ENCODE measurements around the gene UCKL1.
"Not testable (repeated sequence)": the region's sequence is repeated elsewhere in the genome, so short reads cannot be mapped to it uniquely, and the experiment has no call there.

UCKL1 gene

DNA sequence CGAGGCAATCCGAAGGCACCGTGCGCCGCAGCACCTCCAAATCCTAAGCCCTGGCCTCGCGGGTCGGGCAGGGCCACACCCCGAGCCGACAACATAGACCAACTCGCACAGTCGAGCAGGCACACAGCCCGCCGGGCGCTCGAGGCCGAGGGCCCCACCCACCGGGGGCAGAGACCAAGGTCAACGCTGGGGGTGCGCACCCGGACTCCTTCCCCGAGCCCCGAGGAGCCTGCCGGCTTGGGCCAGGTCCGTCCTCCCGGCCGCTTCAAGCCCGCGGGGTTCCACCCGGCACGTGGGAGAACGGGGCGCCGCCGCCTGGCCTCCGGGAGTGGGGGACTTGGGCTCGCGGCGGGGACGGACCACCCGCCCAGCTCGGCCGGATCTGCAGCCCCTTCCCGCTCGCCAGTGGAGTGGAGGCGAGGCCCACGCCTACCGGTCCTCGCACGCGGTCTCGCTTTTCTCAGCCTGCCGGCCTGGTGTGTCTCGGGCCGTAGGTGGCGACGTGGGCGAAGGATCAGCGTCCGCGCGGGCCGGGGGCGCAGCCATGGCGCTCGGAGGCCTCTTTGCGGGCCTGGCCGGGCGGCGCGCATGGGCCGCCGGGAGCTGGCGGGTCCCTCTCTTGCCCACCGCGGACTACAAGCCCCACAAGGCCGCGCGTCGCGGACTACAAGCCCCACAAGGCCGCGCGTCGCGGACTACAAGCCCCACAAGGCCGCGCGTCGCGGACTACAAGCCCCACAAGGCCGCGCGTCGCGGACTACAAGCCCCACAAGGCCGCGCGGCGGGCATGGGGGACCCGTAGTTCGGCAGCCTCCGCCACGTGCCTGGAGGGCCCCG, at the start of gene UCKL1:
Gene UCKL1, minus strand, starts transcription at position 590 of the 837 bp plus-strand sequence. Its CDS starts 44 bp downstream, at position 546.
- DNase-seq = peak; percentile 73 to 75

DNA sequence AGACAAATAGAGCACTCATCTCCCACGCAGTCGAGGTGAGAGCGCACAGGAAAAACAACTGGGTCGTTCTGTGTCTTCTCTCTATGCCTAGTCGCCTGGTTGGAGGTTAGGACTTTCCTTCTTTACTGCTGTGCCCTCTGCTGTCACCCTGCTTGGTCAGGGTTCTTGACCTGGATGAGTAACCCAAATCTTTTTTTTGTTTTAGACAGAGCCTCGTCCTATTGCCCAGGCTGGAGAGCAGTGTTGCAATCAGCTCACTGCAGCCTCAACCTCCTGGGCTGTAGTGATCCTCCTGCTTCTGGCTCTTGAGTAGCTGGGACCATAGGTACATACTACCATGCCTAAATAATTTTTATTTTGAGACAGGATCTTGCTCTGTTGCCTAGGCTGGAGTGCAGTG, 49.2 kb upstream of the UCKL1 start:
- DNase-seq = no peak

DNA sequence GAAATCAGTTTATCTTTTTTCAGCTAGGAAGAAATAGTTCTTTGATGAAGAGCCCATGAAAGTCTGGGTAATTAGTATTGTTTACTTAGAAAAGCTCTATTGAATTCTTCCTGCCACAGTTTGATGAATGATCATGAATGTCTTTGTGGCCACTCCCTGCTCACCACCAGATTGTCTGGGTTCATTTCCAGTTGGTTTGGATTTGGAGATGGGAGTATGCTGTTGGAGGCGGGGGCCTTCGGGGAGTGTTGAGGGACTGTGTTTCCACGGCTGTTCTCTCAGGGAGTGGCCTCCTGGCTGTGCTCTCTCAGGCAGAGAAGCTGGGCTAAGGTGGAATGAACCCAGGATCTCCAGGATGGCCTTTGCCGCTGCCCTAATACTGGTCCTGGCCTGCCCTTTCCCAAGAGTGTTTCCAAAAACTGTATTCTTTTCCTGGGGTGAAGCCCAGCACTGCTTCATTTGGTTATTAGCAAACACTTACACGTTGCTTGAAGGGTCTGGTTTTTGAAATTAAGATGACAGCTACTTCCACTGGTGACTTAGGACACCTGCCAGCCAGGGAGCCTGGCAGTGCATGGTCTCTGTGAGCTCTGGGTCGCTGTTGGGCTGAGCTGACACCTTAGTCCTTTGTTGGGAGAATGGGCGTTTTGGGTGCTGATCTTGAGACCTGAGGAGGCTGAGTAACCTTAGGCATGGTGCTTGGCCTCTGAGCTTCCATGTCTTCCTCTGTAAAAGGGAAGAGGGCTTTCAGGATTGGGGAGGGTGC, 47.9 kb upstream of the UCKL1 start:
- no peak for DNase-seq

DNA sequence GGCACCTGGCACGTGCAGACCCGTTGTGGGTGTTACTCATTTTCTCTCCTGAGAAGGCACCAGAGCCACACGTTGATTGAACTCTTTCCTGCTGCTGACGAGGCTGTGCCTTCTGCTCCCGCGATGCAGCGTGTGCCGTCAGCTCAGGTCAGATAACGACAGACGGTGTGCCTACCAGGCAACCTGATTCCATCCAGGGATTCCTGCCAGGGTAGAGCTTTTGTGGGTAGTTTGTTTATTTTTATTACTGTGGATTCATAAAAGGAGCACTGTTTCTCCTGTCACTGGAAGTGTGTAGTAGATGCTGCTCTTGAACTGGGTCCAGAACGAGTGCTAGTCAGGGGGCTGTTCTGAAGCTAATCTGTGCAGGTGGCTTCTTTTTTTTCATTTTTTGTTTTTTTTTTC, 45.4 kb upstream of the UCKL1 start:
- DNase-seq = no peak

DNA sequence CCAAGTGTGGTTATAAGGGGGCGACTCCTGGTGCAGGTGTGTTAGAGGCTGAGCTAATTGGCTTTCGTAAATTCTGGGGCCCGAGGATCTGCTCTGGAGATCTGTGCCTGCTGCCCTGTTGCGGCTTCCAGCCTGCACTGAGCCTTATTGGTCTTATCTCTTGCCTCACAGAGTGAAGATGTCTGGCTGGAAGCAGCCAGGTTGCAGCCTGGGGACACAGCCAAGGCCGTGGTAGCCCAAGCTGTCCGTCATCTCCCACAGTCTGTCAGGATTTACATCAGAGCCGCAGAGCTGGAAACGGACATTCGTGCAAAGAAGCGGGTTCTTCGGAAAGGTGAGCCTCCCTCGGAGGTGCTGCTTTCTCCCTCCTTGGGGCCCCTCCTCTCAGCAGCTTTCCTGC, 44.7 kb upstream of the UCKL1 start:
- DNase-seq = no peak

DNA sequence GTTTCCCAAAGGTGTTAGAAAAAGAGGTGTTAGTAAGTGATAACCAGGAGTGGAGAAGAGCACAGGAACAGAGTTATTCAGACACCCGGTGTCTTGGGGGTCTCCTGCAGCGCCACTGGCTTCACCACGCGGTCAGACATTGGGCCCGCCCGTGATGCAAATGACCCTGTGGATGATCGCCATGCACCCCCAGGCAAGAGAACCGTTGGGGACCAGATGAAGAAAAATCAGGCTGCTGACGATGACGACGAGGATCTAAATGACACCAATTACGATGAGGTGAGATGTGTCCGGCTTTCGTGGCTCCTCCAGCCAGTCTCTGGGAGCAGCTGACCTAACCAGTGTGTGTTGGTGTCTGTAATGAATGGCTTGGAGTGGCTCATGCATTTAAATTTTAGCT, 26.7 kb upstream of the UCKL1 start:
- no peak for DNase-seq

DNA sequence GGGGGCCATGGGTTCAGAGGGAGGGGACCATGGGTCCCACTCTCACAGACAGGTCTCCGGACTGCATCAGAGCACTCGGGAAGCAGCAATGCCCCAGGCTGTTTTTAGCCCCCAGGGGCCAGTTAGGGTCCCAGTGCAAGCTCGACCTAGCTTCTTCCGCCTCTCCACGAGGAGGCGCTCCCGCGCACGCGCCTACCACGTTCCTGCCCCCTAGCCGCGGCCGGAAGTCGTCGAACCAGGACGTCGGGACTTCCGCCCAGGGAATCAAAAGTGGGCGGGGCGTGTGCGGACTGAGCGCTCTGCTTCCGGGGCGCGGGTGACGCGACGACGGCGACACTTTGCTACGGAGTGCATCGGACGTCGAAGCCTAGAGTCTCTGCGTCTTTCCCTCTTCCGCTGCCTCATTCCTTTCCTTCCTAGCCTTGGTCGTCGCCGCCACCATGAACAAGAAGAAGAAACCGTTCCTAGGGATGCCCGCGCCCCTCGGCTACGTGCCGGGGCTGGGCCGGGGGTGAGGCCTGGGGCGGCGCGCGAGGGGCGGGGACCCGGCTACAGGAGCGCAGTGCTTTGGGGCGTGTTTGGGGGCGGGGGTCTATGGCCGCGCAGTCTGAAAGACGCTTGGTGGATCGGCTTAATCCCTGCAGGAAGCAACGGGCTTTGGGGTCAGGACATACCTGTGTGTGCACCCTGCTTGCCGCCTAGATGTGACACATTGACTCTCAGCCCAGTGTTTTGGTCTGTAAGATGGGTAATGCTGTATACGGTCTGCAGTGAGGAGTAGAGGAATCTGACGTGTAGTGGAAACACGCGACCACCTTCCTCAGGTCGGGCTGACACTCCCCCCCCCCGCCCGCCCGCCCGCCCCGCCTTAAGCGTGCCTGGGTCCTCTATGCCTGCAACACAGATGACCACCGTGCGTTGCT, 24.9 kb upstream of the UCKL1 start, which contains the start of gene PRPF6:
Gene PRPF6, plus strand, starts transcription at position 327 of the 923 bp plus-strand sequence. Its CDS starts 114 bp downstream, at position 441.
- peak; percentile 97 to 98 for DNase-seq

DNA sequence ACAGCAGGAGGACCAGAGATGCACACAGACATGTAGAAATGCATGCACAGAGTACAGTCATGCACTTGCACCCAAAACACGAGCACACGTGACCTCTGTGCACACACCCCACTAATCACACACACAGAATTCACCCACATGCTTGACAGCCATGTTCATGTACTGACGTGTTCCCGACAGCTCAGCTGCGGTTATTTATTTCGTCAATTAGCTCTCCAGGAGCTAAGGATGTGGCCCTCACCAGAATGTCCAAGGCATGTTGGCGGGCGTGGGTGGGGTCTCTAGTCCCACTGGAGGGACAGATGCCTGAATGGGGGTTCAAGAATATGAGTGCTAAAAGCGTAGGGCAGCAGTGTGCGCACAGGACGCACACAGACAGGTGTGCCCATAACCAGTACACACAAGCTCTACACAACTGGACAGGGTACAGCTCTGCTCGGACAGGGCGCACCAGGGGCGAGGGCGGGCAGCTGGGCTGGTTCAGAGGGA, 24.1 kb upstream of the UCKL1 start:
- no peak for DNase-seq

DNA sequence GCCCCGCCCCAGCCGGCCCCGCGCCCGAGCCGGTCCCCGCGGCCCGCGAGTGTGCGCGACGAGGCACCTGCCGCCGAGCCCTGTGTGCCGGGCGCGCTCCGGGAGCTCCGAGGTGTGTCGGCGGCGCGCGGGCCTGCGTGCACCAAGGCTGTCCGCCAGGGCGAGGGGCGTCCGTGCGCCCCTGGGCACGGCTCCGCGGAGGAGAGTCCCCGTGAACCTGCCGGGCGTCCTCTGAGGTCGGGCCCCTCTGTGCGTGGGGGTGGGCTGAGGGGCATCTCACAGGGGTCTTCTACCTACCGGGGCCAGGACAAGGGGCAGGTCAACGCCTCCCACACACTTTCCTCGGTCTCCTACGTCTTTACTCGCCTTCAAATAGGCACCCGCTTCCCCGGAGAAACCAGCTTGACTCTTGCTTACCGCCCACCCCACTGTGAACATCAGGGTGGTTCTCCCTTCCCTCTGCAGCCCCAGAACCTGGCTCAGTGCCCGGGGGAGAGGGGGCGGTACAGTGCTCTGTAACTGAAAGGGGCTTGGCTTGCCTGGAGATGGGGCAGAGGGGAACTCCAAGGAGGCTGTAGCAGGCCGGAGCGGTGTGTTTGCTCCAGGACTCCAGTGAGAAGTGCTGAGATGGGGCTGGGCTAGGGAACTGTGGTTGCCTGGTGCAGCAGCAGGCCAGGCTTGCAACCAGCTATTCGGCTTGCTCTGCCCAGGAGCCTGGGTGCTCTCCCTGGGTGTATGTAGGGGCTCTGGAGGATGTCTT, 23.5 kb upstream of the UCKL1 start, which contains the start of gene SAMD10:
Gene SAMD10, minus strand, starts transcription at position 86 of the 760 bp plus-strand sequence. CDS start 175 bp downstream, outside the sequence.
- peak; percentile 87 to 92 for DNase-seq

DNA sequence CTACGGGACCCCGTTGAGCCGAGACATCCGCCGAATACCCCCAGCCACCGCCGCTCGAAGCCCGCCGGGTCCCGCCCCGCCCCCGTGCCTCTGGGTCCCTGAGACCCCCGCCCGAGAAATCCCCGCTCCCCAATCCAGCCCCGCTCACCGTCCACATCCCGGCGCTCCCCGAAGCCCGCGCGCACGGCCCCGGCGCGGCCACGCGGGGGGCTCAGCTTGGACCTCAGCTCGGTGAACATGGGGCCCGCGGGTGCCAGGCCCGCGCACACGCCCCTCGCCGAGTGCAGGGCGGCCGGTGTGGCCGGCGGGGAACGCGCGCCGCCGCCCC, 23.0 kb upstream of the UCKL1 start:
- no peak for DNase-seq

DNA sequence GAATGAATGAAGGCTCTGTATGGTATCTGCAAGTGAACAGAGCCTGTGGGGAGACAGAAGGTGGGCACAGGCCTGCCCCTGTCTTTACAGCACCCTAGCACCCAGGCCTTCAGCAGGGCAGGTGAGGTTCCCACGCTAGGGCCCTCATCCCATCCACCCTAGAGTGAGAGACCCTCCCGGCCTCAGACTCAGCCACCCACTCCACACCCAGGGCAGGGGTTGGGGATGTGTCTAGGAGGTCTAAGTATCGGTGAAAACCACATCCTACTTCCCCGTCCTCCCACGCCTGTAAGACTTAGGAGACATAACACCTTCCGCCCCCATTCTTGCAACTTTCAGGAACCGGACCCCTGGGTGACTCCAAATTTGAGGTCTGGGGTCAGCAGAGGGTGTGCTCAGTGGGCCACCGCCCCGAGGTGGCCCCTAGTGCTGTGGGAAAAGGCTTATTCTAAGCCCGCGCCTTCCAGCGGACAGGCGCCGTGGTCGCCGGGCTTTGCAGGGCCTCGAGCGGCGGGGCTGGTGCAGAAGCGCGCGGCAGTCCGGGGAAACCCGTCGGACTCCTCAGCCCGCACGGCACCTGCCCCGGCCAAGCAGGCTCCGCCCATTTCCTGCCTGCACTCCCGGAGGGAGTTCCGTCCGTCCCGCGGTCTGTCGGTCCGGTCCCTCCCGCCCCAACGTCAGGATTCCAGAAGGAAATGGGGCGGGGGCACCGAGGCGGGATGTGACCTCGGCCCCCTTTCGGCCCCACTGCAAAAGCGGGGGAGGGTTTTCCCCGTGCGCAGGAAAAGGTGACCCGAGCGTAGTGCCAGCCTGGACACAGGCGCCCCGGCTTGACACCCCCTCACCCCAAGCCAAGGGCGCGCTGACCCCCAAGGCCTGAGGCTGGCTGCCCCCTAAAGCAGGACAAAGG, 22.4 kb upstream of the UCKL1 start:
- peak; percentile 37 to 44 for DNase-seq

DNA sequence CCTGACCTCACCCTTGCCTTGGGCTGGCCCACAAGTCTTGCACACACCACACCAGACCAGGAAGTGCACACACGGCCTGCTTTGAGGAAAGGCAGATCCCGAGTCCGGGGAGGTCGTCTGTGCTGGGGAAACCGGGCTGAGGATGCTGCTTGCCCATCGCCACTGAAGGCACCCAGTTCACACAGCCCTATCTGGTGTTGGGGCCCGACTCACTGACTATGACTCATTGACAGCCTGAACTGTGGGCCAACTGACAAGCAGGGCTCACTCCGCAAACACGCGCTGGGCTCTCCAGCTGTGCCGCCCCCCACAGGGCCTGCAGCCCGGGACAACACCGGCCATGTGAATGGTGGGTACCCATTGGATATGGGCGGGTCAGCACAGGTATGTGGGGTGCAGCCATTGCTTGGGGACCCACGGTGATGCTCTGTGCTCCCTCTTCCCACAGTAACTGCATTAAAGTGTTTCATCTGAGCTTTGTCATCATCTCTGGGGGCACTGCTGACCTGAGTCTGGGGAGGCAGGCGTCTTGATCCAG, 21.6 kb upstream of the UCKL1 start:
- peak; percentile 71 to 73 for DNase-seq

DNA sequence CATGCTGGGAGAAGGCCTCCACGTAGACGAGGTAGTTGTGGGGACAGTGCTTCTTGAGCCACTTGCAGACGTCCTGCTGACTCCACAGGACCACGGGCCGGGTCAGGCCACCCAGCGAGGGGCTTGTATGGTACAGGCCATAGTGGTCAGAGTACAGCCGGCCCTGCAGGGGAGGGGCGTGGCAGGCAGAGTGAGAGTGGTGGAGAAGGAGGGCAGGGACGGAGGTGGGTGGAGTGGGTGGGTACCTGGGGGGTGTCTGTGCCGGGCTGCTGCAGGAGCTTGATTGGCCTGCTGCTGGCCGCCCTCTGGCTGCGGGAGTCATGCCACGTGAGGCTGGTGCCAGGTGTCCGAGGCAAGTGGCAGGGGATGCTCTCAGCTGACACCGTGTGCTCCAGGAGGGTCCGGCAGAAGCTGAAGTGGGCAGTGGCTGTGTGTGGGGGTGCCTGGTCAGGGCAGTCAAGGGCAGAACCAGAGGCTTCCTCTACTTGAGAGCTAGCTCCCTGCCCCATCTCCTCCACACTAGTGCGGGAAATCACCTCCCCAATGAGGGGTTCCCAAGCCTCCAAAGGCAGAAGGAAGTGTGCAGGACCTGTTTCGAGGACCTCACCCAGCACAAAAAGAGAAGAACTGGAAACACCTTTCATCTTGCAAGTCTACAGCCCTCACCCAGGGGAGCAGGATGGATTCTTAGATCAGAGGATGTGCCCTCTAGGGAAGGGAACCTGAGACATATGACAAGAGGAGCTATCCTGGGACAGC, 20.9 kb upstream of the UCKL1 start:
- peak in 1 of 2 experiments; percentile 71 for DNase-seq

DNA sequence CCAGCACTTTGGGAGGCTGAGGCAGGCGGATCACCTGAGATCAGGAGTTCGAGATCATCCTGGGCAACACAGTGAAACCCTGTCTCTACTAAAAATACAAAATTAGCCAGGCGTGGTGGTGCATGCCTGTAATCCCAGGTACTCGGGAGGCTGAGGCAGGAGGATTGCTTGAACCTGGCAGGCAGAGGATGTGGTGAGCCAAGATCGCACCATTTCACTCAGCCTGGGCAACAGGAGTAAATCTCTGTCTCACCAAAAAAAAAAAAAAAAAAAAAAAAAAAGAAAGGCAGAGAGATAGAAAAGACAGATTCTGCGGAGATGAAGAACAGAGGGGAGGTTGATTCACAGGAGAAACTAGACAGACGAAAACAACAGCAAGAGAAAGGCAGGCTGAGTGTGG, 20.3 kb upstream of the UCKL1 start:
- DNase-seq = not testable (repeated sequence)

DNA sequence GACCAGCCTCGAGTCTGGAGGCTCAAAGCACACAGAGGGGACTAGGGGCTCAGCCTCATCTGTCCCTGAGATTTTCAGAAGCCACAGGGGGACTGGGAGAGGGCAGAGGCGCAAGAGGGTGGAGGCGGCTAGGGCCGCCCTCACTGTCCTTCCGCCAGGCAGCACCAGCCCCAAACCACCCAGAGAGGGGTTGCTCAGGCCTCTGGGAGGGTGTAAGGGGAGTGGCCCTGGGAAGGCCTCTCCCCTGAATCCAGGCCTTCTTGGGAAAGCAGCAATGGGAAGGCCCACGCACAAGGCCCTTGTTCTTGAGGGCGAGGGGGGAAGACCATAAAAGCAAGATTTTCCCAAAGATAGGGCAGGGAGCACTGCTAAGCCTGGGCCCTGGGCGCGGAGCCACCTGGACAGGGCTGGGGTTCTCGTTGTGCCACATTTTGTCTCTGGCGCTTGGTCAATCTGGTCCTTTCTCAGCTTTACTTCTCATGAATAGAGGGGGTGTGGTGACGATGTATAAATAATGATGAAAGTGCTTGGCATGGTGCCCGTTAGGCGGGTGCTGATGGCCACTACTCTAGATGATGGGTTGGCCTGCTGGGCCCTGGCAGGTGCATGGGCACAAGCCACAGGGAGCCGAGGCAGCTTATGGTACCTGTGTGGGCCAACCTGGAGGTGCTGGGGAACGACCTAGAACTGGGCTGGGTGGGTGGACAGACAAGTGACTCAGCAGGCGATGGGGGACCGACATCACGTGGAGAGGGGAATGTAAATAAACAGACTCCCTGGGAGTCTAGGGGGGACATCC, 18.4 kb upstream of the UCKL1 start:
- no peak for DNase-seq

DNA sequence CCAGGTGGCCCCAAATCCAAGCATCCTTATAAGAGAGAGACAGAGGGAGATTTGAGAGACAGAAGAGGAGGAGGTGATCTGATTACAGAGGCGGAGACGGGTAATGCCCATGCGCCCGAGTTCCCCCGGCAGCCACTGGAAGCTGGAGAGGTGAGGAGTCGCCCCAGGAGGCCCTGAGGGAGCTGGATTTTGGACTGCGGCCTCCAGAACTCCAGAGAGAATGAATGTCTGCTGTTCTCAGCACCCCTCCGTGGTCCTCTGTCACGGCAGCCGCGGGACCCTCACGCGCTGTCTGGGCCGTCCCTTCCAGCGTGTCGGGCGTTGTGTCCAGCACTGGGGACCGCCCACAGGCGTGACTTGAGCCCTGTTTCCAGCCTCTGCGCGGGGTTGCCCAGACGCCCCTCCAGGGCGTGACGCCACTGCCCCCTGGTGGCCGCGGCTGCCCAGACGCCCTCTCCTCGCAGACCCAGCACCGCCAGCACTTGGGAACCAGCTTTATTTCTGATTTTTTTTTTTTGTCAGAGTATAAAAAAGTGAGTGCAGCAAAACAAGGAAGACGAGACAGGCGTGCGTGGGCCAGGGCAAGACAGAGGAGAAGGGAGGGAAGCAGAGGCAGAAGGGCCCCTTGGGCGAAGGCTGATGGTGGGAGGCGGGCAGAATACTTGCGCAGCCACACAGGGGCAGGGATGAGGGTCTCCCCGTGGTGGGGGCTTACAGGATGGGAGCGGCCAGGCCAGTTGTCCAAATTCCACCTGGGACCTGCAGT, 17.6 kb upstream of the UCKL1 start:
- DNase-seq = peak; percentile 58 to 63

DNA sequence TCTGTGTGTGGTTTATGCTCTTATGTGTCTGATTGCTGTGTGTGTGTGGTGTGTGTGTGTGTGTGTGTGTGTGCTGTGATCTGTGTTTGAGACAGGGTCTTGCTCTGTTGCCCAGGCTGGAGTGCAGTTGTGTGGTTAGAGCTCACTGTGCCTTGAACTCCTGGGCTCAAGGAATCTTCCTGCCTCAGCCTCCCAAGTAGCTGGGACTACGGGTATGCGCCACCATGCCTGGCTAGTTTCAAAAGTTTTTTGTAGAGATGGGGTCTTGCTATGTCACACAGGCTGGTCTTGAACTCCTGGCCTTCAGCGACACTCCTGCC, 16.9 kb upstream of the UCKL1 start:
- no peak for DNase-seq

Measured in Kasumi-1 (cell line).